HG02938 (cell line): Measurements from ENCODE around the gene NUPR1.
"Not testable (repeated sequence)": the region's sequence is repeated elsewhere in the genome, so short reads cannot be mapped to it uniquely, and the experiment has no call there.

Experiments used
- ATAC-seq: cut with Tn5 transposase; IDR thresholded peaks from one replicate; pipeline ENCODE4 v1.9.1; 2021; ENCODE audit warnings: mild to moderate bottlenecking, moderate library complexity; ENCODE audit not compliant: unreplicated experiment

The NUPR1 gene

GRCh38 chr16:28527985-28528384, 10.8 kb downstream of the NUPR1 start:
- ATAC-seq, result no peak

GRCh38 chr16:28527100-28527785, 11.5 kb downstream of the NUPR1 start:
- not testable (repeated sequence) for ATAC-seq

- no peak for ATAC-seq
These were observed 12.3 kb downstream of the NUPR1 start for GRCh38 chr16:28526201-28527099.

- ATAC-seq, result no peak
These were observed 14.0 kb downstream of the NUPR1 start for GRCh38 chr16:28524681-28525171.

- no peak for ATAC-seq
These were observed 16.0 kb downstream of the NUPR1 start for GRCh38 chr16:28522792-28523191.

- no peak for ATAC-seq
These were observed 17.3 kb downstream of the NUPR1 start for GRCh38 chr16:28521436-28521835.

GRCh38 chr16:28520672-28521071, 18.1 kb downstream of the NUPR1 start:
- ATAC-seq, result no peak

- ATAC-seq, result no peak
These were observed 24.5 kb downstream of the NUPR1 start for GRCh38 chr16:28514246-28514645.

GRCh38 chr16:28513484-28514181, 25.1 kb downstream of the NUPR1 start:
- no peak for ATAC-seq

GRCh38 chr16:28511801-28512789, 26.7 kb downstream of the NUPR1 start:
- ATAC-seq, result no peak

- ATAC-seq, result no peak
These were observed 27.7 kb downstream of the NUPR1 start for GRCh38 chr16:28511031-28511430.

- no peak for ATAC-seq
These were observed 33.2 kb downstream of the NUPR1 start for GRCh38 chr16:28505489-28506137.

- ATAC-seq, result no peak
These were observed 33.9 kb downstream of the NUPR1 start for GRCh38 chr16:28504707-28505404.

- ATAC-seq, result no peak
These were observed 35.1 kb downstream of the NUPR1 start for GRCh38 chr16:28503470-28504259.

GRCh38 chr16:28502290-28502689, 36.5 kb downstream of the NUPR1 start:
- no peak for ATAC-seq

GRCh38 chr16:28501258-28502232, 37.2 kb downstream of the NUPR1 start:
- no peak for ATAC-seq
